Activated CD4-positive, alpha-beta memory T cell treated with anti-CD3 and anti-CD28 coated beads, Interleukin-2, amount 10 ng/mL, durations not matched to agents 7 days and 5 days (primary cell): ENCODE data around the gene WRAP73. TPM values are rescaled to one million over a fixed set of nuclear protein-coding genes. Genes with fewer than 3 reads are reported as not detected.
"Not testable (repeated sequence)": the region's sequence is repeated elsewhere in the genome, so short reads cannot be mapped to it uniquely, and the experiment has no call there.

Experiments
- CTCF ChIA-PET: fragments of 350-600 bp; sonication (Branson Sonifier 250); formaldehyde crosslinking; loops from one replicate; lab custom pipeline; 2021; ENCODE audit warnings: antibody characterized with exemption, inconsistent platforms; lab: Charles Lee
- POLR2A ChIA-PET: fragments of 350-600 bp; sonication (Branson Sonifier 250); formaldehyde crosslinking; loops from one replicate; lab custom pipeline; 2021; ENCODE audit warnings: antibody characterized with exemption; lab: Charles Lee
- DNase-seq: peaks from one replicate; pipeline ENCODE4 v3.0.0-alpha.2; 2020
- H3K27ac Mint-ChIP-seq: one replicate; pipeline ENCODE4 v1.8.0; 2021; ENCODE audit warnings: mild to moderate bottlenecking, mixed read lengths
- H3K27me3 Mint-ChIP-seq: one replicate; pipeline ENCODE4 v1.8.0; 2021; ENCODE audit warnings: mixed read lengths
- H3K36me3 Mint-ChIP-seq: one replicate; pipeline ENCODE4 v1.8.0; 2021; ENCODE audit warnings: low read depth, mixed read lengths
- H3K4me1 Mint-ChIP-seq: one replicate; pipeline ENCODE4 v1.8.0; 2021; ENCODE audit warnings: mixed read lengths
- H3K4me3 Mint-ChIP-seq: one replicate; pipeline ENCODE4 v1.8.0; 2021; ENCODE audit warnings: mild to moderate bottlenecking, mixed read lengths
- H3K9me3 Mint-ChIP-seq: one replicate; pipeline ENCODE4 v1.8.0; 2021; ENCODE audit warnings: mixed read lengths
- total RNA-seq, 2 experiments: library from RNA; stranded (reverse); gene quantifications; one replicate each; pipeline ENCODE4 v1.2.3, GENCODE V29; 2021

WRAP73 gene
- total RNA-seq, 2 experiments from 2014 or later: 34.7 to 38.9 TPM

- Mint-ChIP-seq H3K27ac (no peak overlapping the region), H3K4me1 (no peaks in the 10 kb centered on the region), H3K27me3 (no peaks in the 10 kb centered on the region), H3K4me3 (no peak overlapping the region), H3K9me3 (no peaks in the 10 kb centered on the region), H3K36me3 (no peaks in the 10 kb centered on the region)
- ChIA-PET CTCF (no interaction called here), POLR2A (no interaction called here)
- no peak for DNase-seq
These were observed 58.7 kb downstream of the WRAP73 start for GRCh38 chr1:3590951-3591865.

GRCh38 chr1:3590139-3590763 is 59.7 kb downstream of the WRAP73 start:
- no peak for DNase-seq
- H3K9me3 Mint-ChIP-seq: no peaks in the 10 kb centered on the region
- no peak overlapping the region for H3K27ac Mint-ChIP-seq
- POLR2A ChIA-PET: no interaction called here
- H3K4me1 Mint-ChIP-seq: no peaks in the 10 kb centered on the region
- no peaks in the 10 kb centered on the region for H3K27me3 Mint-ChIP-seq
- H3K36me3 Mint-ChIP-seq: no peaks in the 10 kb centered on the region
- H3K4me3 Mint-ChIP-seq: no peak overlapping the region
- CTCF ChIA-PET: interaction anchor here (1.1 kb wide), 1 partner anchor 29 kb away, joined by 3 read pairs; no protein-coding TSS in a partner anchor

GRCh38 chr1:3588395-3588794 is 61.5 kb downstream of the WRAP73 start:
- POLR2A ChIA-PET: no interaction called here
- no peak overlapping the region for H3K27ac Mint-ChIP-seq
- no peaks in the 10 kb centered on the region for H3K4me1 Mint-ChIP-seq
- DNase-seq: no peak
- no peaks in the 10 kb centered on the region for H3K9me3 Mint-ChIP-seq
- H3K4me3 Mint-ChIP-seq: no peak overlapping the region
- no peaks in the 10 kb centered on the region for H3K36me3 Mint-ChIP-seq
- CTCF ChIA-PET: no interaction called here
- H3K27me3 Mint-ChIP-seq: no peaks in the 10 kb centered on the region

- no peaks in the 10 kb centered on the region for H3K4me1 Mint-ChIP-seq
- ChIA-PET POLR2A (no interaction called here), CTCF (no interaction called here)
- no peaks in the 10 kb centered on the region for H3K9me3 Mint-ChIP-seq
- H3K4me3 Mint-ChIP-seq: no peak overlapping the region
- no peaks in the 10 kb centered on the region for H3K36me3 Mint-ChIP-seq
- no peaks in the 10 kb centered on the region for H3K27me3 Mint-ChIP-seq
- DNase-seq: no peak
- no peak overlapping the region for H3K27ac Mint-ChIP-seq
These were observed 62.7 kb downstream of the WRAP73 start for GRCh38 chr1:3586986-3587759.

GRCh38 chr1:3585940-3586568 is 63.8 kb downstream of the WRAP73 start:
- no peaks in the 10 kb centered on the region for H3K36me3 Mint-ChIP-seq
- ChIA-PET CTCF (no interaction called here), POLR2A (no interaction called here)
- no peaks in the 10 kb centered on the region for H3K9me3 Mint-ChIP-seq
- no peak for DNase-seq
- no peak overlapping the region for H3K4me3 Mint-ChIP-seq
- H3K4me1 Mint-ChIP-seq: no peaks in the 10 kb centered on the region
- H3K27me3 Mint-ChIP-seq: no peaks in the 10 kb centered on the region
- H3K27ac Mint-ChIP-seq: no peak overlapping the region

- H3K27me3 Mint-ChIP-seq, H3K4me3 Mint-ChIP-seq, H3K9me3 Mint-ChIP-seq, H3K36me3 Mint-ChIP-seq, DNase-seq, POLR2A ChIA-PET, H3K27ac Mint-ChIP-seq, CTCF ChIA-PET, H3K4me1 Mint-ChIP-seq: not testable (repeated sequence)
These were observed 64.5 kb downstream of the WRAP73 start for GRCh38 chr1:3585353-3585868.

- no peak for DNase-seq
- CTCF ChIA-PET: no interaction called here
- no peaks in the 10 kb centered on the region for H3K27me3 Mint-ChIP-seq
These were observed 65.0 kb downstream of the WRAP73 start for GRCh38 chr1:3584915-3585314.

GRCh38 chr1:3583751-3584150 is 66.2 kb downstream of the WRAP73 start:
- CTCF ChIA-PET, H3K4me1 Mint-ChIP-seq, H3K9me3 Mint-ChIP-seq, POLR2A ChIA-PET, DNase-seq, H3K36me3 Mint-ChIP-seq, H3K27ac Mint-ChIP-seq, H3K4me3 Mint-ChIP-seq, H3K27me3 Mint-ChIP-seq: not testable (repeated sequence)

More at GRCh38 chr1:3584915-3585314, 65.0 kb downstream of the WRAP73 start:
- POLR2A ChIA-PET: no interaction called here
- no peak overlapping the region for H3K27ac Mint-ChIP-seq
- H3K36me3 Mint-ChIP-seq: no peaks in the 10 kb centered on the region
- no peaks in the 10 kb centered on the region for H3K4me1 Mint-ChIP-seq
- H3K4me3 Mint-ChIP-seq: no peak overlapping the region
- no peaks in the 10 kb centered on the region for H3K9me3 Mint-ChIP-seq

GRCh38 chr1:3581296-3582036 is 68.4 kb downstream of the WRAP73 start:
- Mint-ChIP-seq H3K9me3 (no peaks in the 10 kb centered on the region), H3K27ac (no peak overlapping the region), H3K36me3 (no peaks in the 10 kb centered on the region), H3K27me3 (no peaks in the 10 kb centered on the region), H3K4me1 (no peaks in the 10 kb centered on the region), H3K4me3 (no peak overlapping the region)
- ChIA-PET POLR2A (no interaction called here), CTCF (no interaction called here)
- no peak for DNase-seq

Other genes starting within 250 kb of the WRAP73 start
- gene ARHGEF16, start 195.4 kb downstream of the WRAP73 start, total RNA-seq: not detected
- gene MEGF6, start 38.6 kb downstream of the WRAP73 start, total RNA-seq: 10 to 100 TPM; 15.6 to 20.2 TPM
- gene TPRG1L, start 25.1 kb downstream of the WRAP73 start, total RNA-seq: 10 to 100 TPM; 15.9 to 17.3 TPM
- 1 to 10 TPM; 2.0 to 2.6 TPM for gene TP73, start 2.4 kb upstream of the WRAP73 start, total RNA-seq
- gene CCDC27, start 102.3 kb upstream of the WRAP73 start, total RNA-seq: not detected
- gene SMIM1, start 122.6 kb upstream of the WRAP73 start, total RNA-seq: not detected
- 10 to 100 TPM; 32.4 to 33.5 TPM for gene LRRC47, start 146.4 kb upstream of the WRAP73 start, total RNA-seq
- gene CEP104, start 207.1 kb upstream of the WRAP73 start, total RNA-seq: 10 to 100 TPM; 43.0 to 46.0 TPM
- gene DFFB, start 207.4 kb upstream of the WRAP73 start, total RNA-seq: 1 to 10 TPM; 9.0 to 9.5 TPM